VCaP (cell line): ENCODE results near the gene IQSEC1.

Source experiments
- H3K27ac ChIP-seq: fragments of 450-650 bp; 2 replicates; pipeline ENCODE4 v1.5.1; 2017
- TF ChIP-seq, protein P1 (sequence below): fragments of 450-650 bp; conservative IDR thresholded peaks from 2 replicates; pipeline ENCODE4 v1.5.1; 2017; ENCODE audit warnings: mild to moderate bottlenecking, moderate library complexity

IQSEC1 gene

DNA sequence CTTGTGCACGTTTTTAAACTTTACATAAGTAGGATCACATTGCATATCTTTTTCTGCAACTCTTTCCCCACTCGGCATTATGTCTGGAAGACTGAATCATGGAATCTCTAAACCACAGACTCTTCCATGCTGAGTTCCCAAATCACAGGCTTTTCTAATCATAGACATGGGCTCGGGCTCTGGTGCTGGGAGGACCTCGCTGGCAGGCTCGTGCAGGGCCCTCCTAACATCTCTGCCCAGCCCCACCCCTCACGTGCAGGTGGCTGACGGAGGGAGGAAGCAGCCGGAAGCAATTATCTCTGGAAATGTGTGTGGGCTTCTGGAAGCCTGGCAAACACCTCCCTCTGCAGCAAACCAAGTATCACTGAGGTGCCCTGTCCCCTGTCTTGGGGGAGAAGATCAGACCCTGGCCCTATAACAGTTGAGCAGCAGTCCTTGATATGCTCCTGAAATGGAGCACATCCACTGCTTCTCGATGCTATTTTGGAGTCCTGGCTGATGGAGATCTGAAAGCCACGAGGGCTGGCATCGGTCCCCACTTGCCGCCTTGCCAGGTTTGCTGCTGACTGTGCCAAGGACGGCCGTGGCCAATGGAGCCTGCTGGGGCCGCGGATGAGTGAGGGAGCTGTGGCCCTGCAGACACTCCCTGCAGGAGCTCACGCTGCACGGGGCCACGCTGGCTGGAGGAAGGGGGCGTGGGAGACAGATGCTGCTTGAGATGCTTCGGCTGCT lies 4.4 kb upstream of the IQSEC1 start:
- TF ChIP-seq, protein P1, sequence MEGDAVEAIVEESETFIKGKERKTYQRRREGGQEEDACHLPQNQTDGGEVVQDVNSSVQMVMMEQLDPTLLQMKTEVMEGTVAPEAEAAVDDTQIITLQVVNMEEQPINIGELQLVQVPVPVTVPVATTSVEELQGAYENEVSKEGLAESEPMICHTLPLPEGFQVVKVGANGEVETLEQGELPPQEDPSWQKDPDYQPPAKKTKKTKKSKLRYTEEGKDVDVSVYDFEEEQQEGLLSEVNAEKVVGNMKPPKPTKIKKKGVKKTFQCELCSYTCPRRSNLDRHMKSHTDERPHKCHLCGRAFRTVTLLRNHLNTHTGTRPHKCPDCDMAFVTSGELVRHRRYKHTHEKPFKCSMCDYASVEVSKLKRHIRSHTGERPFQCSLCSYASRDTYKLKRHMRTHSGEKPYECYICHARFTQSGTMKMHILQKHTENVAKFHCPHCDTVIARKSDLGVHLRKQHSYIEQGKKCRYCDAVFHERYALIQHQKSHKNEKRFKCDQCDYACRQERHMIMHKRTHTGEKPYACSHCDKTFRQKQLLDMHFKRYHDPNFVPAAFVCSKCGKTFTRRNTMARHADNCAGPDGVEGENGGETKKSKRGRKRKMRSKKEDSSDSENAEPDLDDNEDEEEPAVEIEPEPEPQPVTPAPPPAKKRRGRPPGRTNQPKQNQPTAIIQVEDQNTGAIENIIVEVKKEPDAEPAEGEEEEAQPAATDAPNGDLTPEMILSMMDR, result no peak
- peak overlapping the region; percentile 78 for H3K27ac ChIP-seq

DNA sequence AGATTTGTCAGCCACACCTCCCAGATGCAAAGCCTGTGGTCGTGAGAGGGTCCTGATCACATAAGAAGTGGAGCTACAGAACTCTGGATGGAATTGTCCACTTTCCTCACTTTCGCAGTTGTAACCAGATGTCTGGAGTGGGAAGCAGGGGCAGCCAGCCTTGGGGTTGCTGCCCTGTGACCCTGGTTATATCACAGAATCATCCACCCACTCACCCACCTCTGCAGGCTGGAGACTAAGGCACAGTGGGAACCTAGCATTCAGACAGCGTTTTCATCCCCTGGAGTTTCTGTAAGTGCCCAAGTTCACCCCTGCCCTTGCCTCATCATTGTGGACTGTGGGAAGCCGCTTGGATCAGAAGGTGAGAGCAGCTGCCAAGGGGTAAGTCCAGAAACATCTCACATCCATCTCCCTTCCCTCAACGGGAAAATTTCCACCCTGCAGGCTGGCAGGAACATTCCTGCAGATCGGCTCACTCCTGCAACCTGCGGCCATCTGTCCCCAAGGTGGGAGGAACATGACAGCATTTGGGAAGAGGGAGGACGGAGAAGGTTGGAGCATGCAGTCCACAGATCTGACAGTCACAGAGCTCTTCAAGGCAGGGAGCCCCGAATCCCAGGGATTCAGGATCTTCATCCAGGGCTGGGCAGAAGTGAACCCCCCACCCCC lies 2.9 kb upstream of the IQSEC1 start:
- no peak overlapping the region for H3K27ac ChIP-seq
- TF ChIP-seq, protein P1, result no peak

DNA sequence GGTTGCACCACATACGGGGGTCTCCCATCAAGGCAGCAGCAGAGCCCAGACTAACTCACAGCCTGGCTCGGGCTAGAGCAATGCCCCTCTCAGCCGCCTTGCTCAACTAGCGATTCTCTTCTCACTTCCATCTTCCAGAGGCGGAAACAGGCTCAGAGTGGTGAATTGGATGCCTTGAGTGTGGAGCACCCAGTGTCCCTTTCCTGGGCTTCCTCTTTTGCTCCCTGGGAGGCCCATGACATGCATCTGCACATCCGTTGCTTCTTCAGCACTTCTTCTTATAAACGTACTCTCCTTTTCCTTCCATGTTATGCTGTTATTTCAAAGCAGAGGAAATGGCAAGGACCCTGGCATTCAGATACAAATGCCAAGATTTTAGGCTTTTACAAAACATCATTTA lies 2.1 kb upstream of the IQSEC1 start:
- TF ChIP-seq, protein P1, result no peak
- H3K27ac ChIP-seq, result no peak overlapping the region

DNA sequence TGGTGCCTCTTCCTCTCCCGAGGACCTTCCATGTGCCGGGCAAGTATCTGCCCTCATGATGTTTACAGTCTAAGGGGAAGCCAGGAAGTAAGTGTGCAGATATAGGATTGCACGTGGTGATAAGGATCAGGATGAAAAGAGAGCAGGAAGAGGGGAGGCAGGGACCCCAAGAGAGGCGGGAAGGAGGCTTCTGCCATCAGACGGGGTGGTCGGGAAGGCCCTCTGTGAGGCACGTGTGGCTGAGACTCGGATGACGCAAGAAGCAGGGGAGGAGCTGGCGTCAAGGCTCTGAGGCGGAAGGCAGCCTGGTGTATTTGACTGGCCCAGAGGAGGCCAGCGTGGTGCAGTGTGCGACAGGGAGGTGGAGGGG lies 762 bp upstream of the IQSEC1 start:
- no peak overlapping the region for H3K27ac ChIP-seq
- TF ChIP-seq, protein P1, result no peak

DNA sequence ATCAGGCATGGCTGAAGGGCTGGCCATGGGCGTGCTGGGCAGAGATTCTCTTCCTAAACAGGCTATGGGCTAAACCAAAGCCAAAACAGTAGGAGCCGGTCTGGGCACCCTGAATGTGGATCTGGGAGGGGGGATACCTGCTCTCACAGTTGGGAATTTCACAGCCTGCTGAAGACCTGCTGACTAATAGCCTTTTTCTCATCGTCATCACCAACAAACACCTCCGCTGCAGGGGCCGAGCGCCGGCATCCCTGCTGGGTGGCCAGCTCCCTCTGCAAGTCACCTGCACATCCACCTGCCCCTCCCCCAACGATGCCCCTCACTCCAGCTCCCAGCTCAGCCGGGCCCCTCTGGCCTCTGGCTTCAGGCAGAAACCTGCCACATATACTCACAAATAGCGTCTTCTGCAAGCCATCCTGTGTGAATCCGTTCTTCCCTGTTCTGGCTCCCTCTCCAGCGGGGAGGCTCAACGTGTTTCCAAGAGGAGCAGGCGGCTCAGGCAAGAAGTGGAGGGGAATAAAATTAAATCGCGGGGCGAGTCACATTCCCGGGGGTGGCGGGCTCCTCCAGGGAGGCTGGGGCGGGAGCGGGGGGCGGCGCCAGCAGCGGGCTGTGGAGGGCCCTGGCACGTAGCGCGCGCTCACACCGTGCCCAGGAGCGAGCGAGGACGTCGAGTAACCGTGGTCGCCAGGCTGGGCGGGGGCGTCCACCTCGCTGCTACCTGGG lies 466 bp downstream of the IQSEC1 start:
- TF ChIP-seq, protein P1, result no peak
- H3K27ac ChIP-seq, result no peak overlapping the region

DNA sequence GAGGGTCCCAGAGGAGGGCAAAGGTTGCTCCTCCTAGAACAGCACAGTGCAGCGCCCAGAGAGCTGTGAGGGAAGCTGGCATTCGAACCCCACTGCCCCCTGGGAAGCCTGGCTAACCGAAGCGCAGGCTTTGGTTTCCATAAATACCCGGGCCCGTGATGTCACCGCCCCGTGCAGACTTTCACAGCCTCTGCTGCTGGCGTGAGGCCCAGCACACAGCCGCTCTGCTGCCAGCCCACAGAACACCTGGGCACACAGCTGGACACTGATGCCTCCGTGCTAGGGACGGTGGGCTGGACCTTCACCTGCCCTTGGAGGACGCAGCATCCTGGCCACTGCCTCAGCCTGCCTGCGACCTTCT lies 1.0 kb downstream of the IQSEC1 start:
- no peak overlapping the region for H3K27ac ChIP-seq

DNA sequence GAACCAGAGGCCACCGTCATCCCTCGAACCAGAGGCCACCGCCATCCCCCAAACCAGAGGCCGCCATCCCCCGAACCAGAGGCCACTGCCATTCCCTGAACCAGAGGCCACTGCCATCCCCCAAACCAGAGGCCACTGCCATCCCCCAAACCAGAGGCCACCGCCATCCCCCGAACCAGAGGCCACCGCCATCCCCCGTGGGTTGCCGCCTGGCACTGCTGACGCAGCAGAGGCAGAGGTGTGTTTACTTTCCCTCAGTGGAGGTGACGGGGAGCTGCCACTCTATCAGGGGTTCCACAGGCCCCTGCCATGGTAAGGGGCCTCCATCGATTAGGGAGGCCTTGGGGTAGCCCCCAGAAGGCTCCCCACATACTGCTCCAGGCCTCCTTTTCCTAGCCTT lies 1.5 kb downstream of the IQSEC1 start:
- no peak overlapping the region for H3K27ac ChIP-seq
- TF ChIP-seq, protein P1, result no peak

More for the DNA sequence above, 1.0 kb downstream of the IQSEC1 start:
- TF ChIP-seq, protein P1, result no peak
